ENCODE results near the gene OR52H1. TPM values are rescaled to one million over a fixed set of nuclear protein-coding genes. Genes with fewer than 3 reads are reported as not detected.
"Not testable (repeated sequence)": the region's sequence is repeated elsewhere in the genome, so short reads cannot be mapped to it uniquely, and the experiment has no call there.

The OR52H1 gene
- total and polyA plus RNA-seq, 12 donors, result 0.22 to 1.6 (median 0.69) TPM; not detected in 8

DNA sequence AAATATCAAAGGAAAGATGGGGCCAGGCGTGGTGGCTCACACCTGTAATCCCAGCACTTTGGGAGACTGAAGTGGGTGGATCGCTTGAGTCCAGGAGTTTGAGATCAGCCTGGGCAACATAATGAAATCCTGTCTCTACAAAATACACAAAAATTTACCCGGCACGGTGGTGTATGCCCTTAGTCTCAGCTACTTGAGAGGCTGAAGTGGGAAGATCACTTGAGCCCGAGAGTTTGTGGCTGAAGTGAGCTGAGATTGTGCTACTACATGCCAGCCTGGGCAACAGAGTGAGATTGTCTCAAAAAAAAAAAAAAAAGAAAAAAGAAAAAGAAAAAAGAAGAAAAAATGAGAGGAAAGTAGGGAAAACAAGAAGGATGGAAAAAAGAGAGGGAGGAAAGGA is 44.3 kb upstream of the OR52H1 start:
- Histone ChIP-seq H3K4me3 (no peak overlapping the region), H3K27me3 (no peaks in the 10 kb centered on the region), H3K9me3 (replicated peaks in 1 of 3) (no peaks in the 10 kb centered on the region), H3K36me3 (replicated peaks in 1 of 2) (no peaks in the 10 kb centered on the region), H3K4me1 (replicated peaks in 1 of 2) (peaks cover 0 to 6% of the 10 kb centered on the region in 2 donors), H3K27ac (no peak overlapping the region)
- 81 to 89% (median 87%) methylated on average over 5 of the region's 5 CpGs for WGBS, 4 donors
- intact Hi-C loops (cut with DNase I), result loop anchor here in 1 of 2 donors (10.0 kb wide), 1 partner anchor 212 kb away; the partner anchor contains the start of gene OR52N2
- TF ChIP-seq, protein P1, sequence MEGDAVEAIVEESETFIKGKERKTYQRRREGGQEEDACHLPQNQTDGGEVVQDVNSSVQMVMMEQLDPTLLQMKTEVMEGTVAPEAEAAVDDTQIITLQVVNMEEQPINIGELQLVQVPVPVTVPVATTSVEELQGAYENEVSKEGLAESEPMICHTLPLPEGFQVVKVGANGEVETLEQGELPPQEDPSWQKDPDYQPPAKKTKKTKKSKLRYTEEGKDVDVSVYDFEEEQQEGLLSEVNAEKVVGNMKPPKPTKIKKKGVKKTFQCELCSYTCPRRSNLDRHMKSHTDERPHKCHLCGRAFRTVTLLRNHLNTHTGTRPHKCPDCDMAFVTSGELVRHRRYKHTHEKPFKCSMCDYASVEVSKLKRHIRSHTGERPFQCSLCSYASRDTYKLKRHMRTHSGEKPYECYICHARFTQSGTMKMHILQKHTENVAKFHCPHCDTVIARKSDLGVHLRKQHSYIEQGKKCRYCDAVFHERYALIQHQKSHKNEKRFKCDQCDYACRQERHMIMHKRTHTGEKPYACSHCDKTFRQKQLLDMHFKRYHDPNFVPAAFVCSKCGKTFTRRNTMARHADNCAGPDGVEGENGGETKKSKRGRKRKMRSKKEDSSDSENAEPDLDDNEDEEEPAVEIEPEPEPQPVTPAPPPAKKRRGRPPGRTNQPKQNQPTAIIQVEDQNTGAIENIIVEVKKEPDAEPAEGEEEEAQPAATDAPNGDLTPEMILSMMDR (IDR thresholded peaks at IDR 0.05), result no peak
- TF ChIP-seq POLR2A (IDR thresholded peaks at IDR 0.05), result no peak
- DNase-seq, result no peak

- DNase-seq, result no peak
- H3K9me3 ChIP-seq (replicated peaks in 1 of 3), result no peaks in the 10 kb centered on the region
- no peaks in the 10 kb centered on the region for H3K4me1 ChIP-seq (replicated peaks in 1 of 2)
- intact Hi-C loops (cut with DNase I), result loop anchor here in 1 of 2 donors (10.0 kb wide), 1 partner anchor 213 kb away; the partner anchor contains the start of gene OR52N2
- H3K27ac ChIP-seq, result no peak overlapping the region
- H3K36me3 ChIP-seq (replicated peaks in 1 of 2), result no peaks in the 10 kb centered on the region
- no peak overlapping the region for H3K4me3 ChIP-seq
- TF ChIP-seq POLR2A (IDR thresholded peaks at IDR 0.05), result no peak
- TF ChIP-seq, protein P1 (IDR thresholded peaks at IDR 0.05), result no peak
- 56 to 83% (median 63%) methylated on average over 3 of the region's 3 CpGs for WGBS, 4 donors
- H3K27me3 ChIP-seq, result no peaks in the 10 kb centered on the region
Measured at GRCh38 chr11:5591613-5592012, 43.3 kb upstream of the OR52H1 start.

GRCh38 chr11:5589906-5590305 is 41.6 kb upstream of the OR52H1 start:
- H3K4me1 ChIP-seq (replicated peaks in 1 of 2); DNase-seq; H3K27ac ChIP-seq; H3K27me3 ChIP-seq; H3K36me3 ChIP-seq (replicated peaks in 1 of 2); H3K9me3 ChIP-seq (replicated peaks in 1 of 3); H3K4me3 ChIP-seq: not testable (repeated sequence)
- intact Hi-C loops (cut with DNase I), result loop anchor here in 1 of 2 donors (10.0 kb wide), 1 partner anchor 215 kb away; the partner anchor contains the start of gene OR52N2
- 94 to 100% (median 96%) methylated on average over 4 to 31 of the region's 31 CpGs for WGBS, 4 donors

DNA sequence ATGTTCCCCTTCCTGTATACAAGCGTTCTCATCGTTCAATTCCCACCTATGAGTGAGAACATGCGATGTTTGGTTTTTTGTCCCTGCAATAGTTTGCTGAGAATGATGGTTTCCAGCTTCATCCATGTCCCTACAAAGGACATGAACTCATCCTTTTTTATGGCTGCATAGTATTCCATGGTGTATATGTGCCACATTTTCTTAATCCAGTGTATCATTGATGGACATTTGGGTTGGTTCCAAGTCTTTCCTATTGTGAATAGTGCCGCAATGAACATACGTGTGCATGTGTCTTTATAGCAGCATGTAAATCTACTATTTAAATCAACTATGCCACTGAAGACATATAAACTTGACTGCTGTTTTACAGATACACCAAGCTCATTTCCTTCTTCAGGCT is 36.1 kb upstream of the OR52H1 start:
- H3K4me3 ChIP-seq; H3K9me3 ChIP-seq (replicated peaks in 1 of 3); H3K27me3 ChIP-seq; H3K4me1 ChIP-seq (replicated peaks in 1 of 2); DNase-seq; H3K27ac ChIP-seq; H3K36me3 ChIP-seq (replicated peaks in 1 of 2); intact Hi-C loops (cut with DNase I): not testable (repeated sequence)
- WGBS, 4 donors, result 66 to 88% (median 81%) methylated on average over 5 of the region's 5 CpGs

- H3K27ac ChIP-seq, result no peak overlapping the region
- no peak overlapping the region for H3K4me3 ChIP-seq
- no peaks in the 10 kb centered on the region for H3K9me3 ChIP-seq (replicated peaks in 1 of 3)
- no peaks in the 10 kb centered on the region for H3K4me1 ChIP-seq (replicated peaks in 1 of 2)
- H3K27me3 ChIP-seq, result no peaks in the 10 kb centered on the region
- intact Hi-C loops (cut with DNase I), result no loop called here
- DNase-seq, result no peak
- TF ChIP-seq, protein P1 (IDR thresholded peaks at IDR 0.05), result no peak
- WGBS, 4 donors, result 66 to 76% (median 73%) methylated on average over 4 of the region's 4 CpGs
- no peaks in the 10 kb centered on the region for H3K36me3 ChIP-seq (replicated peaks in 1 of 2)
Measured at GRCh38 chr11:5581014-5581413, 32.7 kb upstream of the OR52H1 start.
